Measurements from ENCODE around the gene HDAC4. TPM values are rescaled to one million over a fixed set of nuclear protein-coding genes. Genes with fewer than 3 reads are reported as not detected.

Gene HDAC4
- total and polyA plus RNA-seq, 9 of the 15 experiments (the other 6 are each of a cell fraction or from before 2014, with no cell fraction given): 0.11 to 20.2 (median 4.0) TPM

- no peak for ATAC-seq
- Histone ChIP-seq H2AFZ (ENCODE audit: low read depth, low read length) (no peak overlapping the region), H3K9me1 (ENCODE audit: control insufficient read depth, insufficient read depth, low read length) (no peaks in the 10 kb centered on the region), H3K79me2 (ENCODE audit: control insufficient read depth, insufficient read depth, low read length) (no peaks in the 10 kb centered on the region), H3K9ac (ENCODE audit: insufficient read depth in 1 of 2, low read depth in 2 of 2, low read length in 2 of 2) (no peak overlapping the region), H3K27ac (ENCODE audit: extremely low read depth, low read depth, low read length) (no peak overlapping the region), H3K36me3 (ENCODE audit: control insufficient read depth, insufficient read depth, low read length) (no peaks in the 10 kb centered on the region), H4K20me1 (replicated peaks; ENCODE audit: control insufficient read depth, insufficient read depth, low read length) (no peaks in the 10 kb centered on the region), H3K9me3 (replicated peaks; ENCODE audit: control insufficient read depth, insufficient read depth, low read depth, low read length) (no peaks in the 10 kb centered on the region), H3K4me2 (ENCODE audit: insufficient read depth, low read length) (no peak overlapping the region), H3K27me3 (ENCODE audit: control insufficient read depth in 2 of 2, insufficient read depth in 2 of 2, low read length in 2 of 2) (no peaks in the 10 kb centered on the region), H3K4me1 (replicated peaks in 1 of 2; ENCODE audit: control insufficient read depth in 2 of 2, insufficient read depth in 2 of 2, low read length in 2 of 2) (peaks cover 0 to 3% of the 10 kb centered on the region in 2 experiments; a peak in 1 of 5 replicates), H3K4me3 (no peak overlapping the region)
- DNase-seq (ENCODE audit: extremely low read depth in 1 of 4, low spot score in 3 of 4): no peak
- no TSS peak for BruUV-seq (replicated peaks)
- no peak for FAIRE-seq
- intact Hi-C loops (cut with micrococcal nuclease): no loop called here
- ChIA-PET POLR2A (no interaction called here), CTCF (ENCODE audit: low intra/inter-chr PET ratio) (no interaction called here)
- 72% methylated on average over 6 of the region's 17 CpGs for WGBS (ENCODE audit: insufficient coverage, low coverage, missing lambda C conversion rate)
- in situ Hi-C loops (cut with MboI): no loop called here
- TF ChIP-seq, protein P1, sequence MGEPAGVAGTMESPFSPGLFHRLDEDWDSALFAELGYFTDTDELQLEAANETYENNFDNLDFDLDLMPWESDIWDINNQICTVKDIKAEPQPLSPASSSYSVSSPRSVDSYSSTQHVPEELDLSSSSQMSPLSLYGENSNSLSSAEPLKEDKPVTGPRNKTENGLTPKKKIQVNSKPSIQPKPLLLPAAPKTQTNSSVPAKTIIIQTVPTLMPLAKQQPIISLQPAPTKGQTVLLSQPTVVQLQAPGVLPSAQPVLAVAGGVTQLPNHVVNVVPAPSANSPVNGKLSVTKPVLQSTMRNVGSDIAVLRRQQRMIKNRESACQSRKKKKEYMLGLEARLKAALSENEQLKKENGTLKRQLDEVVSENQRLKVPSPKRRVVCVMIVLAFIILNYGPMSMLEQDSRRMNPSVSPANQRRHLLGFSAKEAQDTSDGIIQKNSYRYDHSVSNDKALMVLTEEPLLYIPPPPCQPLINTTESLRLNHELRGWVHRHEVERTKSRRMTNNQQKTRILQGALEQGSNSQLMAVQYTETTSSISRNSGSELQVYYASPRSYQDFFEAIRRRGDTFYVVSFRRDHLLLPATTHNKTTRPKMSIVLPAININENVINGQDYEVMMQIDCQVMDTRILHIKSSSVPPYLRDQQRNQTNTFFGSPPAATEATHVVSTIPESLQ (CRISPR knock-in tag; IDR thresholded peaks at IDR 0.05): no peak
- no peak for TF ChIP-seq ZNF780A (CRISPR knock-in tag; IDR thresholded peaks at IDR 0.05)
- no peak for TF ChIP-seq ZNF699 (CRISPR knock-in tag; IDR thresholded peaks at IDR 0.05; ENCODE audit: insufficient replicate concordance)
- TF ChIP-seq STAT5B (CRISPR knock-in tag; IDR thresholded peaks at IDR 0.05): no peak
- no peak for TF ChIP-seq FIP1L1 (IDR thresholded peaks at IDR 0.05; ENCODE audit: low read depth, low read length, poor library complexity, severe bottlenecking)
- no peak for TF ChIP-seq ZNF174 (CRISPR knock-in tag; IDR thresholded peaks at IDR 0.05)
- no peak for TF ChIP-seq TAL1 (IDR thresholded peaks at IDR 0.05)
- TF ChIP-seq ID3 (CRISPR knock-in tag; IDR thresholded peaks at IDR 0.05): no peak
- no peak for TF ChIP-seq ID3 (tag; IDR thresholded peaks at IDR 0.05)
- TF ChIP-seq PURB (CRISPR knock-in tag; IDR thresholded peaks at IDR 0.05; ENCODE audit: low read depth): no peak
- TF ChIP-seq NFIC (IDR thresholded peaks at IDR 0.05): no peak
- no peak for TF ChIP-seq TCF15 (CRISPR knock-in tag; IDR thresholded peaks at IDR 0.05)
- TF ChIP-seq NCOA6 (IDR thresholded peaks at IDR 0.05): no peak
- no peak for TF ChIP-seq POLR2G (IDR thresholded peaks at IDR 0.05; ENCODE audit: low read depth, low read length)
Observed at GRCh38 chr2:239196474-239197021, 204.3 kb downstream of the HDAC4 start.
